BLaER1 treated with 17β-estradiol and CSF1 and Interleukin-3, amounts not matched to agents 10 nM and 100 nM (cell line): Measurements from ENCODE around the gene TRIM2.
A peak's percentile ranks its signal among the peaks of the same experiment; 100 is the strongest.

Experiments
- H3K27ac ChIP-seq, 11 experiments: shearing (Covaris generic); formaldehyde crosslinking; 2 replicates each; pipeline ENCODE4 v1.8.1; 2022
- H3K27me3 ChIP-seq, 11 experiments: shearing (Covaris generic); formaldehyde crosslinking; 2 replicates each; pipeline ENCODE4 v1.8.1; 2022
- H3K36me3 ChIP-seq, 11 experiments: shearing (Covaris generic); formaldehyde crosslinking; 2 replicates each; pipeline ENCODE4 v1.8.1; 2022
- H3K4me1 ChIP-seq, 10 experiments: shearing (Covaris generic); formaldehyde crosslinking; 2 replicates each; pipeline ENCODE4 v1.8.1; 2022
- H3K4me2 ChIP-seq, 11 experiments: shearing (Covaris generic); formaldehyde crosslinking; 2 replicates each; pipeline ENCODE4 v1.8.1; 2022
- H3K4me3 ChIP-seq, 10 experiments: shearing (Covaris generic); formaldehyde crosslinking; 2 replicates each; pipeline ENCODE4 v1.8.1; 2022
- H3K9ac ChIP-seq, 11 experiments: shearing (Covaris generic); formaldehyde crosslinking; 2 replicates each; pipeline ENCODE4 v1.8.1; 2022
- H3K9me3 ChIP-seq, 11 experiments: shearing (Covaris generic); formaldehyde crosslinking; replicated peaks in 1 of 11; 2 replicates each; pipeline ENCODE4 v1.8.1; 2022
- H4K20me1 ChIP-seq, 11 experiments: shearing (Covaris generic); formaldehyde crosslinking; 2 replicates each; pipeline ENCODE4 v1.8.1; 2022
- Cebpa-rat ChIP-seq, 11 experiments: shearing (Covaris generic); IDR thresholded peaks; 2 replicates each; pipeline ENCODE4 v1.8.1; 2022

The TRIM2 gene

GRCh38 chr4:153233761-153234371 lies 29.6 kb downstream of the TRIM2 start:
- no peak overlapping the region for H3K27ac ChIP-seq
- H4K20me1 ChIP-seq = no peaks in the 10 kb centered on the region
- no peaks in the 10 kb centered on the region for H3K36me3 ChIP-seq
- H3K27me3 ChIP-seq = no peaks in the 10 kb centered on the region
- no peaks in the 10 kb centered on the region for H3K9me3 ChIP-seq
- peak in 9 of 11 experiments; percentile 58 to 92 (median 82); a peak in 16 of 22 replicates for TF ChIP-seq Cebpa-rat (IDR thresholded peaks at IDR 0.05)
- H3K4me1 ChIP-seq = peaks cover 13 to 37% (median 20%) of the 10 kb centered on the region in 10 experiments
- no peak overlapping the region for H3K9ac ChIP-seq
- H3K4me3 ChIP-seq = no peak overlapping the region
- H3K4me2 ChIP-seq = peak overlapping the region; percentile 12 to 79 (median 60)

GRCh38 chr4:153234885-153235284 lies 30.6 kb downstream of the TRIM2 start:
- H3K27me3 ChIP-seq = no peaks in the 10 kb centered on the region
- TF ChIP-seq Cebpa-rat (IDR thresholded peaks at IDR 0.05) = no peak
- no peak overlapping the region for H3K27ac ChIP-seq
- H4K20me1 ChIP-seq = no peaks in the 10 kb centered on the region
- no peaks in the 10 kb centered on the region for H3K9me3 ChIP-seq
- peaks cover 13 to 33% (median 20%) of the 10 kb centered on the region in 10 experiments for H3K4me1 ChIP-seq
- H3K9ac ChIP-seq = no peak overlapping the region
- no peak overlapping the region for H3K4me3 ChIP-seq
- H3K36me3 ChIP-seq = no peaks in the 10 kb centered on the region
- peak overlapping the region in 4 of 11 experiments; percentile 6 to 79 (median 50); a peak in 7 of 22 replicates for H3K4me2 ChIP-seq

- TF ChIP-seq Cebpa-rat (IDR thresholded peaks at IDR 0.05) = no peak
- Histone ChIP-seq H3K4me3 (no peak overlapping the region), H3K36me3 (no peaks in the 10 kb centered on the region), H4K20me1 (no peaks in the 10 kb centered on the region), H3K9ac (no peak overlapping the region), H3K9me3 (no peaks in the 10 kb centered on the region), H3K4me2 (no peak overlapping the region), H3K4me1 (peaks cover 17 to 37% (median 24%) of the 10 kb centered on the region in 10 experiments), H3K27me3 (no peaks in the 10 kb centered on the region), H3K27ac (no peak overlapping the region)
These were observed 34.1 kb downstream of the TRIM2 start for GRCh38 chr4:153238135-153238919.

- H3K27me3 ChIP-seq = no peaks in the 10 kb centered on the region
- H3K9ac ChIP-seq = no peak overlapping the region
- no peaks in the 10 kb centered on the region for H3K9me3 ChIP-seq
- H4K20me1 ChIP-seq = no peaks in the 10 kb centered on the region
- peaks cover 11 to 32% (median 15%) of the 10 kb centered on the region in 10 experiments; a peak in 19 of 20 replicates for H3K4me1 ChIP-seq
- no peak for TF ChIP-seq Cebpa-rat (IDR thresholded peaks at IDR 0.05)
- H3K27ac ChIP-seq = no peak overlapping the region
- H3K4me3 ChIP-seq = no peak overlapping the region
- H3K36me3 ChIP-seq = no peaks in the 10 kb centered on the region
- H3K4me2 ChIP-seq = no peak overlapping the region
These were observed 35.2 kb downstream of the TRIM2 start for GRCh38 chr4:153239409-153239808.

- Histone ChIP-seq H4K20me1 (no peaks in the 10 kb centered on the region), H3K9ac (no peak overlapping the region), H3K27ac (no peak overlapping the region), H3K4me1 (peaks cover 11 to 21% (median 13%) of the 10 kb centered on the region in 10 experiments; a peak in 19 of 20 replicates), H3K36me3 (no peaks in the 10 kb centered on the region), H3K9me3 (no peaks in the 10 kb centered on the region), H3K4me2 (0 out of 22 replicates have a peak overlapping the region, but pooled peaks of 1 of the 11 experiments have one; percentile 41), H3K4me3 (no peak overlapping the region), H3K27me3 (no peaks in the 10 kb centered on the region)
- no peak for TF ChIP-seq Cebpa-rat (IDR thresholded peaks at IDR 0.05)
These were observed 37.1 kb downstream of the TRIM2 start for GRCh38 chr4:153241295-153241694.

GRCh38 chr4:153241970-153242838 lies 38.0 kb downstream of the TRIM2 start:
- Histone ChIP-seq H3K36me3 (no peaks in the 10 kb centered on the region), H3K4me3 (no peak overlapping the region), H3K4me1 (peaks cover 11 to 21% (median 14%) of the 10 kb centered on the region in 10 experiments; a peak in 19 of 20 replicates), H3K4me2 (peak overlapping the region; percentile 3 to 53 (median 41); a peak in 20 of 22 replicates), H3K27me3 (no peaks in the 10 kb centered on the region), H3K9ac (no peak overlapping the region), H3K9me3 (no peaks in the 10 kb centered on the region), H3K27ac (no peak overlapping the region), H4K20me1 (no peaks in the 10 kb centered on the region)
- no peak for TF ChIP-seq Cebpa-rat (IDR thresholded peaks at IDR 0.05)

GRCh38 chr4:153242839-153243324 lies 38.6 kb downstream of the TRIM2 start:
- Histone ChIP-seq H3K36me3 (no peaks in the 10 kb centered on the region), H3K27ac (no peak overlapping the region), H3K27me3 (no peaks in the 10 kb centered on the region), H3K4me2 (peak overlapping the region; percentile 3 to 53 (median 41); a peak in 17 of 22 replicates), H3K4me3 (no peak overlapping the region), H3K9ac (no peak overlapping the region), H3K9me3 (no peaks in the 10 kb centered on the region), H4K20me1 (no peaks in the 10 kb centered on the region), H3K4me1 (peaks cover 11 to 21% (median 14%) of the 10 kb centered on the region in 10 experiments; a peak in 19 of 20 replicates)
- no peak for TF ChIP-seq Cebpa-rat (IDR thresholded peaks at IDR 0.05)

GRCh38 chr4:153243468-153243867 lies 39.2 kb downstream of the TRIM2 start:
- no peak overlapping the region for H3K9ac ChIP-seq
- peak overlapping the region in 2 of 11 experiments; percentile 14 to 37; a peak in 1 of 22 replicates for H3K4me2 ChIP-seq
- peaks cover 13 to 27% (median 17%) of the 10 kb centered on the region in 10 experiments for H3K4me1 ChIP-seq

More at GRCh38 chr4:153243468-153243867, 39.2 kb downstream of the TRIM2 start:
- Histone ChIP-seq H3K36me3 (no peaks in the 10 kb centered on the region), H3K27ac (no peak overlapping the region), H3K9me3 (no peaks in the 10 kb centered on the region), H3K4me3 (no peak overlapping the region), H4K20me1 (no peaks in the 10 kb centered on the region), H3K27me3 (no peaks in the 10 kb centered on the region)
- TF ChIP-seq Cebpa-rat (IDR thresholded peaks at IDR 0.05) = no peak
